ENCODE data around the gene NBAS. TPM values are rescaled to one million over a fixed set of nuclear protein-coding genes. Genes with fewer than 3 reads are reported as not detected.

NBAS gene
- total RNA-seq (2014; rRNA removed; shearing (Covaris generic)) (51.8 and 63.7 TPM in 2 replicates), polyA plus RNA-seq (2016; fragmentation: Nextera tagmentation; extraction: Ambion mirVana) (21.2 and 22.5 TPM in 2 replicates)

DNA sequence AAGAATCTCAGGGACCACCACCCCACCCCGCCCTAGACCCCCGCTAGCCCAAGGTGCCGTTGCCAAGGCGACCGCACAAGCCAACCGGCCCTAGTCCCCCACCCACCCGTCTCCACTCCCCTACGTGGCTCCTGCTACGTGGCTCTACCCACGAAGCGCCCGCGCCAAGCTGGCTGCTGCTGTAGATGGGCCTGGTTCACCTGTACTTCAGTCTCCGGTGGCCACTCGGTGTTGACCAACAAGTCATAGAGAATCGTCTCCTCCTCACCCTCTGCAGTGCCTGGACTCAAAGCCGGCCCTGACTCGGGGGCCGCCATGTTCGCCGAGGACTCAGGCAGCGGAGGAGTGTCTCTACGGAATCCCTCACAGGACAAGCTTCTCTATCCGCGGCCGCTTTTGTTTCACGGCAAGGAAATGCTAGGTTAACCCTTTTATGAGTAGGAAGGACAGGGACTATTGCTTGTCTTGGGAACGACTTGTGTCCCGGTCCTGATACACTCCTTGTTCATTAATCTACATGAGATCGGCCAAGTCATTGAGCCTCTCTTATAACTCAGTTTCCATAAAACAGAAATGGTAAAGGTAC, at the start of gene NBAS:
NBAS (minus strand) TSS at position 347 of the 586 bp plus-strand sequence; CDS start at position 317, 30 bp downstream.
- DNase-seq = peak; percentile 95
- TF ChIP-seq EZH2 (IDR thresholded peaks at IDR 0.05; ENCODE audit: insufficient read depth, poor library complexity, severe bottlenecking) (no peak), EZH2phosphoT487 (IDR thresholded peaks at IDR 0.05; ENCODE audit: insufficient read depth, low read depth) (no peak)
- Histone ChIP-seq H3K4me3 (peak within 1 kb of the TSS; percentile 98), H3K27ac (peak within 1 kb of the TSS; percentile 87), H3K9me3 (ENCODE audit: low read depth) (no peaks in the 10 kb centered on the region), H4K20me1 (ENCODE audit: insufficient read depth) (0 out of 2 replicates have a peak, but pooled peaks cover 3% of the 10 kb centered on the region), H2AFZ (peak within 1 kb of the TSS; percentile 100), H3F3A (ENCODE audit: insufficient read depth) (peaks cover 13% of the 10 kb centered on the region), H3K9ac (peak within 1 kb of the TSS; percentile 98), H3K27me3 (replicated peaks; ENCODE audit: insufficient read depth) (no peaks in the 10 kb centered on the region), H3K79me2 (ENCODE audit: insufficient read depth) (peaks cover 51% of the 10 kb centered on the region), H3K4me2 (ENCODE audit: unreplicated experiment) (peak within 1 kb of the TSS; percentile 95), H3K36me3 (ENCODE audit: low read depth) (no peaks in the 10 kb centered on the region; the same call in 1 of the 2 replicates), H3K9me2 (ENCODE audit: insufficient read depth) (no peaks in the 10 kb centered on the region), H3K4me1 (ENCODE audit: insufficient read depth) (peaks cover 15% of the 10 kb centered on the region)
- in situ Hi-C loops (cut with MboI) = no loop called here
- 0 to 1% methylated on average over 26 to 30 of the region's 30 CpGs for WGBS, 2 experiments (ENCODE audit: low coverage in 1 of 2, low lambda C conversion rate in 2 of 2, missing lambda C conversion rate in 2 of 2)

DNA sequence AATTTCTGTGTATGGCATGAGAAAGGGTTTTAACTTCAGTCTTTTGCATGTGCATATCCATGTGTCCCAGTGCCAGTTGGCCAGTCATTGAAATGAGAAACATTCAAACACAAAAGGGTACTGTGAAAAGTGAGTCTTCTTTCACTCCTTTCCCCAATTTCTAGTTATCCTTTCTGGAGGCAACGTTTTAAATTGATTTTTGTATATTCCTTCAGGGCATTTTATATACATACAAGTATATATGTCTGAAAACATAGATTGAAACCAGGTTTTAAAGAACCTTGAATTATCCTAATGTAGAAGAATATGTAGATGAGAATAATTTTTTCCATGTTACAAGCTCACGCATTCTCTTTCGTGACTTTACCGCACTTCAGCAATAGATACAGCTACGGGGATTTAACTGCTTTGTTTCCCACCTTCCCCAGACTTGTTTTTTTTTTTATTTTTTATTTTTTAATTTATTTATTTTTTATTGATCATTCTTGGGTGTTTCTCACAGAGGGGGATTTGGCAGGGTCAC, 49.4 kb upstream of the NBAS start:
- no peak overlapping the region for H2AFZ ChIP-seq
- no peak overlapping the region for H3K9ac ChIP-seq
- peaks cover 59% of the 10 kb centered on the region for H3K36me3 ChIP-seq (ENCODE audit: low read depth)
- H3K9me3 ChIP-seq (ENCODE audit: low read depth) = no peaks in the 10 kb centered on the region
- WGBS, 2 experiments (ENCODE audit: low coverage in 1 of 2, low lambda C conversion rate in 2 of 2, missing lambda C conversion rate in 2 of 2) = 82 to 86% methylated on average over 5 of the region's 5 CpGs
- peaks cover 8% of the 10 kb centered on the region; the same call in 1 of the 2 replicates for H3F3A ChIP-seq (ENCODE audit: insufficient read depth)
- H3K27me3 ChIP-seq (replicated peaks; ENCODE audit: insufficient read depth) = no peaks in the 10 kb centered on the region
- no peaks in the 10 kb centered on the region for H3K4me1 ChIP-seq (ENCODE audit: insufficient read depth)
- no peak overlapping the region for H3K4me3 ChIP-seq
- H3K4me2 ChIP-seq (ENCODE audit: unreplicated experiment) = no peak overlapping the region
- in situ Hi-C loops (cut with MboI) = no loop called here
- no peaks in the 10 kb centered on the region for H4K20me1 ChIP-seq (ENCODE audit: insufficient read depth)
- peaks cover 16% of the 10 kb centered on the region; the same call in 1 of the 2 replicates for H3K79me2 ChIP-seq (ENCODE audit: insufficient read depth)
- no peak for DNase-seq
- H3K9me2 ChIP-seq (ENCODE audit: insufficient read depth) = no peaks in the 10 kb centered on the region
- TF ChIP-seq EZH2 (IDR thresholded peaks at IDR 0.05; ENCODE audit: insufficient read depth, poor library complexity, severe bottlenecking) (no peak), EZH2phosphoT487 (IDR thresholded peaks at IDR 0.05; ENCODE audit: insufficient read depth, low read depth) (no peak)
- H3K27ac ChIP-seq = no peak overlapping the region

DNA sequence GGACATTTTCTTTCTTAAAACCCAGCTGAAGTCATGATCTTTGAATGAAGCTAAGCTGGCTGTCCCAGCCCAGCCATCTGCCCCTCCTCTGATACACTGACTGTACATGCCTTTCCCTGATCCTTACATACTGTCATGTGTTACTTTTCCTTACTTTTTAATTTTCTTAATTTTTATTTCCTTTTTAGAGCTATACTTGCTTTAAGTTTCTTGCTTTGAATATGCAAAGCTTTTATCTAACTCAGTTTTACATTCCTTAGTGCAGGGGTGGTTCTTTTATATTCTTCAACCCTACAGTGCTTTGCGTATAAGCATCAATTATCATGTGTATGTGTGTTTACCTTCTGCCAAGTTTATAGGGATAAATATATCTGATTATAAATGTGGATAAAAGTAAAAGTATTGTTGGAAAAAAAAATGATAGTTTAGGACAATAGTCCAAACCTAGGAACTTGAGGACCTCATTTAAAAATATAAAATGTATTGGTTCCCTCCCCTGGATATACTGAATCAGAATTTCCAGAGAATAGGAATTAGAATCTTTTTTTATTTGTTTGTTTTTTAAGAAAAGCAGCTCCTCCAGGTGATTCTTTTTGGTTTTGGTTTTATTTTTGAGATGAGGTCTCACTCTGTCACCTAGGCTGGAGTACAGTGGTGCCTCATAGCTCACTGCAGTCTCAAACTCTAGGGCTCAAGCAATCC, 48.4 kb upstream of the NBAS start:
- Histone ChIP-seq H3K9me3 (ENCODE audit: low read depth) (no peaks in the 10 kb centered on the region), H3K27me3 (replicated peaks; ENCODE audit: insufficient read depth) (no peaks in the 10 kb centered on the region), H3K27ac (no peak overlapping the region), H3K36me3 (ENCODE audit: low read depth) (peaks cover 60% of the 10 kb centered on the region), H3K9me2 (ENCODE audit: insufficient read depth) (no peaks in the 10 kb centered on the region), H2AFZ (no peak overlapping the region), H3K4me3 (no peak overlapping the region), H3K4me2 (ENCODE audit: unreplicated experiment) (no peak overlapping the region), H3K9ac (no peak overlapping the region), H4K20me1 (ENCODE audit: insufficient read depth) (no peaks in the 10 kb centered on the region), H3F3A (ENCODE audit: insufficient read depth) (peaks cover 8% of the 10 kb centered on the region; the same call in 1 of the 2 replicates), H3K4me1 (ENCODE audit: insufficient read depth) (no peaks in the 10 kb centered on the region), H3K79me2 (ENCODE audit: insufficient read depth) (peaks cover 16% of the 10 kb centered on the region; the same call in 1 of the 2 replicates)
- in situ Hi-C loops (cut with MboI) = no loop called here
- TF ChIP-seq EZH2phosphoT487 (IDR thresholded peaks at IDR 0.05; ENCODE audit: insufficient read depth, low read depth) (no peak), EZH2 (IDR thresholded peaks at IDR 0.05; ENCODE audit: insufficient read depth, poor library complexity, severe bottlenecking) (no peak)
- DNase-seq = no peak
- 94 to 100% methylated on average over 1 of the region's 1 CpG for WGBS, 2 experiments (ENCODE audit: low coverage in 1 of 2, low lambda C conversion rate in 2 of 2, missing lambda C conversion rate in 2 of 2)

DNA sequence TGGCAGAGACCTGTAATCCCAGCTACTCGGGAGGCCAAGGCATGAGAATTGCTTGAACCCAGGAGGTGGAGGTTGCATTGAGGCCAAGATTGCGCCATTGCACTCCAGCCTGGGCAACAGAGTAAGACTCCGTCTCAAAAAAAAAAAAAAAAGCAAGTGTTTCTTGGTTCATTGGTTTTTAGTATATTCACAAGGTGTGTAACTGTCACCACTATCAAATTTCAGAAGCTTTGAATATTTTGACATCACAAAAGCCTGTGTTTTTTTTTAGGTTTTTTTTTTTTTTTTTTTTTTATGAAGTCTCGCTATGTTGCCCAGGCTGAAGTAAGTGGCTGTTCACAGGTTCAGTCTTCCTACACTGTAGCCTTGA, 47.2 kb upstream of the NBAS start:
- no peaks in the 10 kb centered on the region for H3K9me3 ChIP-seq (ENCODE audit: low read depth)
- no peak overlapping the region for H3K4me3 ChIP-seq
- no peaks in the 10 kb centered on the region for H3K9me2 ChIP-seq (ENCODE audit: insufficient read depth)
- no peaks in the 10 kb centered on the region for H3K4me1 ChIP-seq (ENCODE audit: insufficient read depth)
- H3K36me3 ChIP-seq (ENCODE audit: low read depth) = peaks cover 64% of the 10 kb centered on the region
- H3K27ac ChIP-seq = no peak overlapping the region
- in situ Hi-C loops (cut with MboI) = no loop called here
- no peak for TF ChIP-seq EZH2phosphoT487 (IDR thresholded peaks at IDR 0.05; ENCODE audit: insufficient read depth, low read depth)
- TF ChIP-seq EZH2 (IDR thresholded peaks at IDR 0.05; ENCODE audit: insufficient read depth, poor library complexity, severe bottlenecking) = no peak
- H2AFZ ChIP-seq = no peak overlapping the region
- peaks cover 8% of the 10 kb centered on the region; the same call in 1 of the 2 replicates for H3F3A ChIP-seq (ENCODE audit: insufficient read depth)
- no peak for DNase-seq
- WGBS, 2 experiments (ENCODE audit: low coverage in 1 of 2, low lambda C conversion rate in 2 of 2, missing lambda C conversion rate in 2 of 2) = 97 to 98% methylated on average over 4 of the region's 4 CpGs
- H3K79me2 ChIP-seq (ENCODE audit: insufficient read depth) = peaks cover 10% of the 10 kb centered on the region; the same call in 1 of the 2 replicates
- H3K9ac ChIP-seq = no peak overlapping the region
- no peaks in the 10 kb centered on the region for H4K20me1 ChIP-seq (ENCODE audit: insufficient read depth)
- no peaks in the 10 kb centered on the region for H3K27me3 ChIP-seq (replicated peaks; ENCODE audit: insufficient read depth)
- H3K4me2 ChIP-seq (ENCODE audit: unreplicated experiment) = no peak overlapping the region

Data from GM23248 (cell line).